ENCODE measurements around the gene ADARB2. TPM values are rescaled to one million over a fixed set of nuclear protein-coding genes. Genes with fewer than 3 reads are reported as not detected.

ADARB2 gene
- total and polyA plus RNA-seq, 3 donors from 2014 or later: 8.5 to 13.0 (median 10.4) TPM

DNA sequence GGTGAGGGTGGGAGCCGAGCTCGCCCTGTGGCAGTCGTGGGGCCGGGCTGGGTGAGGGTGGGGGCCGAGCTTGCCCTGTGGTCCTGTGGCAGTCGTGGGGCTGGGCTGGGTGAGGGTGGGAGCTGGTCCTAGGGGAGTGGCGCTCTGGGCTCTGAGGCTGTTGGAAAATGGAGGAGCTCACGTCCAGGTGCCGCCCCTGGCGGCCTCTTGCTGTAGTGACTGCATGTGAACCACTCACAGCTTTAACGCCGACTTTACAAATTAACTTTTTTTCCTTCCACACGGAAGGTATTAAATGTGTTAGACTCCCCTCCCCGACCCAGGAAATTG, 368.5 kb downstream of the ADARB2 start:
- WGBS, 2 donors: 36 to 45% methylated on average over 12 to 14 of the region's 14 CpGs
- Histone ChIP-seq H3K9me3 (no peaks in the 10 kb centered on the region), H3K27me3 (no peaks in the 10 kb centered on the region), H3K4me1 (no peaks in the 10 kb centered on the region), H3K27ac (no peak overlapping the region), H3K36me3 (ENCODE audit: low read depth, missing control alignments) (no peaks in the 10 kb centered on the region), H3K4me3 (no peak overlapping the region)
- intact Hi-C loops (cut with DNase I; ENCODE audit: low total_unique reads): no loop called here
- peak; percentile 72 for DNase-seq
- TF ChIP-seq, protein P1, sequence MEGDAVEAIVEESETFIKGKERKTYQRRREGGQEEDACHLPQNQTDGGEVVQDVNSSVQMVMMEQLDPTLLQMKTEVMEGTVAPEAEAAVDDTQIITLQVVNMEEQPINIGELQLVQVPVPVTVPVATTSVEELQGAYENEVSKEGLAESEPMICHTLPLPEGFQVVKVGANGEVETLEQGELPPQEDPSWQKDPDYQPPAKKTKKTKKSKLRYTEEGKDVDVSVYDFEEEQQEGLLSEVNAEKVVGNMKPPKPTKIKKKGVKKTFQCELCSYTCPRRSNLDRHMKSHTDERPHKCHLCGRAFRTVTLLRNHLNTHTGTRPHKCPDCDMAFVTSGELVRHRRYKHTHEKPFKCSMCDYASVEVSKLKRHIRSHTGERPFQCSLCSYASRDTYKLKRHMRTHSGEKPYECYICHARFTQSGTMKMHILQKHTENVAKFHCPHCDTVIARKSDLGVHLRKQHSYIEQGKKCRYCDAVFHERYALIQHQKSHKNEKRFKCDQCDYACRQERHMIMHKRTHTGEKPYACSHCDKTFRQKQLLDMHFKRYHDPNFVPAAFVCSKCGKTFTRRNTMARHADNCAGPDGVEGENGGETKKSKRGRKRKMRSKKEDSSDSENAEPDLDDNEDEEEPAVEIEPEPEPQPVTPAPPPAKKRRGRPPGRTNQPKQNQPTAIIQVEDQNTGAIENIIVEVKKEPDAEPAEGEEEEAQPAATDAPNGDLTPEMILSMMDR (IDR thresholded peaks at IDR 0.05): peak in 2 of 3 experiments; percentile 36 to 55
- TF ChIP-seq POLR2A (IDR thresholded peaks at IDR 0.05): no peak

DNA sequence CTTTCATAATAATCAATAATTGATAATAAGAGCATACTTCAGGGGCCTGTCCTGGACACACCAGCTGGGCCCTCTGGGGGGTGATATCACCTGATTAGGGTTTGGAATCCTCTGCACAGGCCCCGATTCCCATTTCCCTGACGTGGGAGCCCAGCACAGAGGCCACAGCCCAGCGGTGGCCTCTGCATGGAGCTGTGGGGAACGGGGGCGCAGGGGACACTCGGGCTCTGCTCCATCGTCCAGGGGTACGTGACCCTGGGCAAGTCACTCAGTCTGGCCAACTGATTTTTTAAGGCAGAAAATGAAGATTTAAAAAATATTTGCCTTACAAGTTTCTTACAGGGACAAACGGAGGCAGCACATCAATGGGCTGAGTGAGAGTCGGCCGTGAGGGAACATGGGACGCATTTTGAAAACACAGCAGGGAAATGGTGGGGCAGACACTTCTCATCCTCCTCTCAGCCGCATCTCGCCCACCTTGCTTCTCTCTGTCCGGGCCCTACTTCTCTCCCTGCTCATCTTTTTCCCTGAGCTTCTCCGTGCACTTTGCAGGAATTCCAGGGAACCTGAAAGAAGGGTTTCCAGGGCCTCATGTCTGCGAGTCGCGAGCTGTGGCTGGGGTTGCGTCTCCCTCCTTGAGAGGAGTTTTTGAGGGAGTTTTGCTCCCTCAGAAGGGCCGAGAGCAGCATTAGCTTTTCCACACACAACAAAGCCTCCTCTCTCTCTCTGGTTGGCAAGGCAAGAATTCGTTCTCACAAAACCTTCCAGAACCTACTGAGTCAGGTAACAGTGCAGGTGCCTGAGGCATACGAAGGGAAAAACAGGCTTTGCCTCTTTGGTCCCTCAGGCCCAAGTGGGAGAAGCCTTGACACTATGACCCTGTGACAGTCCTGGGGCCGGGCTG, 369.1 kb downstream of the ADARB2 start:
- TF ChIP-seq, protein P1 (IDR thresholded peaks at IDR 0.05): no peak
- TF ChIP-seq POLR2A (IDR thresholded peaks at IDR 0.05): no peak
- no peak for DNase-seq
- H3K9me3 ChIP-seq: no peaks in the 10 kb centered on the region
- H3K4me3 ChIP-seq: no peak overlapping the region
- no peak overlapping the region for H3K27ac ChIP-seq
- H3K27me3 ChIP-seq: no peaks in the 10 kb centered on the region
- intact Hi-C loops (cut with DNase I; ENCODE audit: low total_unique reads): no loop called here
- no peaks in the 10 kb centered on the region for H3K36me3 ChIP-seq (ENCODE audit: low read depth, missing control alignments)
- 87 to 92% methylated on average over 23 to 24 of the region's 24 CpGs for WGBS, 2 donors
- H3K4me1 ChIP-seq: no peaks in the 10 kb centered on the region

DNA sequence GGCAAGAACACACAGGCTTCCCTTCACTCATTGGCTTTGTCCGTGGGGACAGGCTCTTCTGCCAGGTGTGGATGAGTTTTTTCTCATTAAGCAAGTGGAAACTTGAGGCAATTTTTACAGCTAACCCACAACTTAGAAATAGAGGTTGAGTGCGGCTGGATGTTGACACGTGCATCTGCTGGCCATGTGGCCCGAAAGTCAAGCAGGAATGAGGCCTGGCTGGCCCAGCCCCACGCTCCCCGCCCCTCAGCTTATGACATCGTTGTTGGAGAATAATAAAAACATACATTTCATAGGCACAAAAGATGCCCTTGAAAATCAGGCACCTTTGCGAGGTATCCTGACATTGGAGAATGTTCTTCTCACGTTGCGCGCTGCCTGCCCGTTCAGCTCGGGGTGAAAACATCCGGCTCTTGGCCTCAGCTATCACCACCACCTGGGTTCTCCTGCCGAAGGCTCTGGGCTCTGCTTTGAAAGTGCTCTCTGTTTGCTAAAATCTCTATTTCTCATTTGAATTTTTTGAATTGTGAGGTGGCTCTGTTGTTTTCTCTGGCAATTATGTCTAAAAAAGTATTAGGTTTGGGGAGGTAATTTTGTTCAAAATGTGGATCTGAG, 370.4 kb downstream of the ADARB2 start:
- no peak overlapping the region for H3K4me3 ChIP-seq
- WGBS, 2 donors: 86 to 89% methylated on average over 15 of the region's 15 CpGs
- H3K4me1 ChIP-seq: no peaks in the 10 kb centered on the region
- DNase-seq: no peak
- TF ChIP-seq, protein P1 (IDR thresholded peaks at IDR 0.05): no peak
- no peak for TF ChIP-seq POLR2A (IDR thresholded peaks at IDR 0.05)
- intact Hi-C loops (cut with DNase I; ENCODE audit: low total_unique reads): no loop called here
- no peaks in the 10 kb centered on the region for H3K9me3 ChIP-seq
- no peak overlapping the region for H3K27ac ChIP-seq
- no peaks in the 10 kb centered on the region for H3K36me3 ChIP-seq (ENCODE audit: low read depth, missing control alignments)
- no peaks in the 10 kb centered on the region for H3K27me3 ChIP-seq

DNA sequence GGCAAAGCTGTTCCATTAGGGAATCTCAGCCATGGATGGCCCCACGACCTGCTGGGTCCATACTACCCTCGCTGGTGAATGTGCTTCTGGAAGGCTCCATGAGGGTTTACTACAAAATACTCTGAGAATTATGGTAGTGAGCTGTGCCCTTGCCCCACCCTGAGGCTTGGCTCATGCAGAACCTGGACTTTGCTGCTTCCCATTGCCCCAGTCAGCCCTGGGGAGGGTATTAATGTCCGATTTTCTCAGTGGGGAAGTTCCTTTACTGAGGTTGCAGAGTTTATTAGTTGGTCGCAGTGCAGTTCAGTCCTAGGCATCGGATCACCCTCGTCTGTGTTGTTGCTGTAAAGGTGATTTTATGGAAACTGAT, 371.0 kb downstream of the ADARB2 start:
- H3K4me1 ChIP-seq: no peaks in the 10 kb centered on the region
- DNase-seq: no peak
- H3K9me3 ChIP-seq: no peaks in the 10 kb centered on the region
- TF ChIP-seq POLR2A (IDR thresholded peaks at IDR 0.05): no peak
- TF ChIP-seq, protein P1 (IDR thresholded peaks at IDR 0.05): no peak
- intact Hi-C loops (cut with DNase I; ENCODE audit: low total_unique reads): no loop called here
- H3K27me3 ChIP-seq: no peaks in the 10 kb centered on the region
- no peak overlapping the region for H3K4me3 ChIP-seq
- H3K27ac ChIP-seq: no peak overlapping the region
- 84 to 91% methylated on average over 5 to 6 of the region's 6 CpGs for WGBS, 2 donors
- H3K36me3 ChIP-seq (ENCODE audit: low read depth, missing control alignments): no peaks in the 10 kb centered on the region

All from testis (tissue), 3 donors.